H1 (cell line): ENCODE results near the gene MAP2K1. TPM values are rescaled to one million over a fixed set of nuclear protein-coding genes. Genes with fewer than 3 reads are reported as not detected.

Experiments used
- CTCF ChIA-PET: fragments of 300-600 bp; sonication (Branson Sonifier 250); formaldehyde crosslinking; loops from one replicate; lab custom pipeline; 2021; ENCODE audit not compliant: partially characterized antibody; lab: Charles Lee
- POLR2A ChIA-PET: fragments of 300-600 bp; sonication (Branson Sonifier 250); formaldehyde crosslinking; loops from one replicate; lab custom pipeline; 2021; ENCODE audit warnings: inconsistent platforms; ENCODE audit not compliant: partially characterized antibody; lab: Charles Lee
- DNase-seq, 2 experiments: peaks; one replicate each; pipeline versions ENCODE4 v3.0.0 to v3.0.0-alpha.2; 2010 to 2022; ENCODE audit warnings: low spot score in 2 of 2, low read depth in 1 of 2, mixed read lengths in 1 of 2
- FAIRE-seq: peaks from 2 replicates; lab custom pipeline; 2011; peaks lifted over from hg19 to GRCh38; lab: Jason Lieb, UNC
- H2AFZ ChIP-seq: 2 replicates; pipeline ENCODE4 v1.8.1; 2012; ENCODE audit warnings: low read length, inconsistent platforms
- H2AK5ac ChIP-seq: 2 replicates; pipeline ENCODE4 v1.6.1; 2013; ENCODE audit warnings: low read depth, low read length
- H2BK120ac ChIP-seq: replicated peaks from 2 replicates; pipeline ENCODE3; 2013; ENCODE audit warnings: low read depth, low read length, inconsistent platforms
- H2BK12ac ChIP-seq: 2 replicates; pipeline ENCODE4 v1.6.1; 2013; ENCODE audit warnings: low read depth, low read length
- H2BK15ac ChIP-seq: 2 replicates; pipeline ENCODE4 v1.6.1; 2013; ENCODE audit warnings: low read length
- H2BK20ac ChIP-seq: 2 replicates; pipeline ENCODE4 v1.6.1; 2013; ENCODE audit warnings: low read length
- H2BK5ac ChIP-seq: 2 replicates; pipeline ENCODE4 v1.6.1; 2013; ENCODE audit warnings: low read depth, low read length
- H3K14ac ChIP-seq: 2 replicates; pipeline ENCODE4 v1.6.1; 2013; ENCODE audit warnings: inconsistent platforms; ENCODE audit not compliant: insufficient read length
- H3K18ac ChIP-seq: 2 replicates; pipeline ENCODE4 v1.6.1; 2013; ENCODE audit warnings: low read length; ENCODE audit errors: extremely low read depth
- H3K23ac ChIP-seq: 2 replicates; pipeline ENCODE4 v1.6.1; 2013; ENCODE audit warnings: inconsistent platforms; ENCODE audit not compliant: insufficient read length
- H3K23me2 ChIP-seq: 2 replicates; pipeline ENCODE4 v1.6.1; 2013; ENCODE audit warnings: low read depth, low read length
- H3K27ac ChIP-seq: 2 replicates; pipeline ENCODE4 v1.6.1; 2011; ENCODE audit warnings: low read depth, low read length, inconsistent platforms
- H3K27me3 ChIP-seq, 4 experiments: replicated peaks in 1 of 4; 1 replicate in 1 of 4; 2 replicates in 3 of 4; pipeline versions ENCODE4 v1.6.1 to v1.8.1; 2011 to 2013; ENCODE audit warnings: low read length in 3 of 4, mild to moderate bottlenecking in 3 of 4, inconsistent platforms in 2 of 4, mixed read lengths in 2 of 4, moderate library complexity in 1 of 4; ENCODE audit not compliant: control insufficient read depth in 3 of 4, insufficient read depth in 3 of 4; ENCODE audit errors: extremely low read depth in 1 of 4
- H3K36me3 ChIP-seq, 4 experiments: 2 replicates each; pipeline versions ENCODE4 v1.6.1 to v1.8.1; 2011 to 2013; ENCODE audit warnings: mild to moderate bottlenecking in 4 of 4, low read length in 3 of 4, moderate library complexity in 2 of 4, control low read depth in 1 of 4, inconsistent platforms in 1 of 4; ENCODE audit not compliant: insufficient read depth in 4 of 4, control insufficient read depth in 2 of 4
- H3K4ac ChIP-seq: replicated peaks from 2 replicates; pipeline ENCODE3; 2013; ENCODE audit warnings: low read length, low read depth, mixed read lengths, inconsistent platforms; ENCODE audit not compliant: insufficient read length
- H3K4me1 ChIP-seq, 4 experiments: replicated peaks in 1 of 4; 1 replicate in 1 of 4; 2 replicates in 3 of 4; pipeline versions ENCODE4 v1.6.1 to v1.8.1; 2011 to 2013; ENCODE audit warnings: low read length in 3 of 4, inconsistent platforms in 2 of 4, mixed read lengths in 1 of 4; ENCODE audit not compliant: insufficient read depth in 4 of 4, control insufficient read depth in 3 of 4
- H3K4me2 ChIP-seq, 2 experiments: 2 replicates each; pipeline versions ENCODE4 v1.6.1 to v1.8.1; 2011 to 2013; ENCODE audit warnings: low read depth in 2 of 2, low read length in 2 of 2, control low read depth in 1 of 2, inconsistent platforms in 1 of 2, mild to moderate bottlenecking in 1 of 2; ENCODE audit not compliant: insufficient read depth in 1 of 2
- H3K4me3 ChIP-seq, 4 experiments: fragments of 200-600, 300-600 bp in 1 of 4; sonication (generic), shearing (Covaris generic), sonication (Bioruptor Twin) in 1 of 4; 2 replicates each; pipeline versions ENCODE4 v1.5.1 to v1.8.1; 2011 to 2016; ENCODE audit warnings: low read length in 4 of 4, low read depth in 3 of 4, control low read depth in 2 of 4, inconsistent platforms in 2 of 4, mild to moderate bottlenecking in 2 of 4, mixed read lengths in 1 of 4, moderate library complexity in 1 of 4; ENCODE audit not compliant: insufficient read depth in 2 of 4; ENCODE audit errors: extremely low read depth in 1 of 4
- H3K56ac ChIP-seq: replicated peaks from 2 replicates; pipeline ENCODE3; 2013; ENCODE audit warnings: low read depth, mild to moderate bottlenecking, mixed read lengths, low read length, inconsistent platforms; ENCODE audit not compliant: insufficient read length
- H3K79me1 ChIP-seq: 2 replicates; pipeline ENCODE4 v1.6.1; 2013; ENCODE audit warnings: low read depth, low read length, control low read depth
- H3K79me2 ChIP-seq, 2 experiments: 2 replicates each; pipeline versions ENCODE4 v1.6.1 to v1.8.1; 2012 to 2013; ENCODE audit warnings: low read length in 2 of 2, mild to moderate bottlenecking in 2 of 2, inconsistent platforms in 1 of 2; ENCODE audit not compliant: insufficient read depth in 2 of 2, control insufficient read depth in 1 of 2
- H3K9ac ChIP-seq, 4 experiments: replicated peaks in 1 of 4; 1 replicate in 1 of 4; 2 replicates in 3 of 4; pipeline versions ENCODE4 v1.6.1 to v1.8.1; 2011 to 2013; ENCODE audit warnings: low read depth in 3 of 4, low read length in 3 of 4, control low read depth in 2 of 4, mild to moderate bottlenecking in 2 of 4, moderate library complexity in 2 of 4, inconsistent platforms in 1 of 4; ENCODE audit errors: extremely low read depth in 1 of 4
- H3K9me3 ChIP-seq, 2 experiments: 2 replicates each; pipeline versions ENCODE4 v1.6.1 to v1.8.1; 2012 to 2013; ENCODE audit warnings: mild to moderate bottlenecking in 2 of 2, moderate library complexity in 2 of 2, control low read depth in 1 of 2, inconsistent platforms in 1 of 2, low read depth in 1 of 2, low read length in 1 of 2, mixed read lengths in 1 of 2; ENCODE audit not compliant: insufficient read depth in 2 of 2
- H4K20me1 ChIP-seq, 2 experiments: replicated peaks in 1 of 2; 2 replicates each; pipeline versions ENCODE3 to v1.8.1; 2011 to 2013; ENCODE audit warnings: inconsistent platforms in 2 of 2, low read length in 2 of 2, mild to moderate bottlenecking in 1 of 2; ENCODE audit not compliant: insufficient read depth in 2 of 2, control insufficient read depth in 1 of 2
- H4K5ac ChIP-seq: 2 replicates; pipeline ENCODE4 v1.6.1; 2013; ENCODE audit warnings: low read length, low read depth, mixed read lengths, inconsistent platforms; ENCODE audit not compliant: insufficient read length
- H4K8ac ChIP-seq: 2 replicates; pipeline ENCODE4 v1.8.0; 2013; ENCODE audit warnings: mild to moderate bottlenecking, moderate library complexity, low read length, inconsistent platforms; ENCODE audit not compliant: insufficient read depth; ENCODE audit errors: extremely low read depth
- H4K91ac ChIP-seq: replicated peaks from 2 replicates; pipeline ENCODE3; 2013; ENCODE audit warnings: low read length, mixed read lengths, inconsistent platforms; ENCODE audit not compliant: insufficient read length
- EZH2 ChIP-seq: fragments of 200-600 bp; sonication (generic); IDR thresholded peaks from 2 replicates; pipeline ENCODE4 v1.7.1; 2012; ENCODE audit warnings: low read depth, mild to moderate bottlenecking, moderate library complexity, low read length, inconsistent platforms; ENCODE audit not compliant: severe bottlenecking
- JUN ChIP-seq: IDR thresholded peaks from 2 replicates; pipeline ENCODE4 v1.6.1; 2011; ENCODE audit warnings: low read depth, mild to moderate bottlenecking, improper control_type of control experiment, low read length
- PHF8 ChIP-seq: fragments of 200-600 bp; sonication (generic); conservative IDR thresholded peaks from 2 replicates; pipeline ENCODE4 v1.7.1; 2012; ENCODE audit warnings: low read depth, mild to moderate bottlenecking, inconsistent platforms, low read length, moderate library complexity
- SIN3A ChIP-seq, 2 experiments: IDR thresholded peaks in 1 of 2; conservative IDR thresholded peaks in 1 of 2; 2 replicates each; pipeline ENCODE4 v1.6.1; 2011 to 2012; ENCODE audit warnings: low read length in 2 of 2, improper control_type of control experiment in 1 of 2, low read depth in 1 of 2, mild to moderate bottlenecking in 1 of 2
- WGBS, 2 experiments: shearing (Covaris generic) in 1 of 2; methylation state at CpG; one replicate each; pipeline versions ENCODE4 v1.1.6 to v1.1.7; 2013 to 2015; ENCODE audit warnings: low lambda C conversion rate in 2 of 2, mixed read lengths in 2 of 2, inconsistent platforms in 1 of 2, low coverage in 1 of 2, missing lambda C conversion rate in 1 of 2; ENCODE audit not compliant: insufficient replicate concordance in 2 of 2, insufficient coverage in 1 of 2, insufficient read length in 1 of 2; ENCODE audit errors: extremely low coverage in 1 of 2, missing lambda C conversion rate in 1 of 2; 5-methylcytosine and 5-hydroxymethylcytosine counted together
- polyA plus RNA-seq, 7 experiments: library from polyadenylated mRNA; depleted of rRNA in 3 of 7; stranded (reverse) in 5 of 7; unstranded in 2 of 7; fragments of >200 nt in 5 of 7; fragments of 200-250 nt in 2 of 7; gene quantifications; 1 replicate in 5 of 7; 2 replicates in 1 of 7; 4 replicates in 1 of 7; pipeline versions ENCODE4 v1.2.1 to v1.2.3, GENCODE V29; 2011 to 2013; ENCODE audit warnings: missing spikeins in 2 of 7, mixed read lengths in 2 of 7
- total RNA-seq: library from RNA; stranded (reverse); fragmentation: NEBNext Ultra II Directional; extraction: Animal tissue kit (Norgen Biotek cat#: 25700); gene quantifications from 2 replicates; pipeline ENCODE4 v1.2.1, GENCODE V29; 2021

Gene MAP2K1
- total and polyA plus RNA-seq, 2 of the 8 experiments (the other 6 are each of a cell fraction or from before 2014, with no cell fraction given) = 54.7 to 78.2 TPM

- no peak overlapping the region for H4K8ac ChIP-seq
- no peak overlapping the region for H2BK20ac ChIP-seq
- no peak overlapping the region for H3K4ac ChIP-seq
- H3K9me3 ChIP-seq = no peaks in the 10 kb centered on the region
- FAIRE-seq (no peak), DNase-seq (no peak)
- no peak overlapping the region for H2BK120ac ChIP-seq
- H3K79me2 ChIP-seq = peaks cover 3 to 87% of the 10 kb centered on the region in 2 experiments; a peak in 3 of 4 replicates
- H2BK15ac ChIP-seq = no peak overlapping the region
- no peaks in the 10 kb centered on the region for H3K27me3 ChIP-seq
- H3K56ac ChIP-seq = no peak overlapping the region
- no peaks in the 10 kb centered on the region for H3K36me3 ChIP-seq
- H2AK5ac ChIP-seq = no peak overlapping the region
- peaks cover 11% of the 10 kb centered on the region for H3K79me1 ChIP-seq
- H3K9ac ChIP-seq = no peak overlapping the region
- H3K4me1 ChIP-seq = peaks cover 0 to 21% (median 0%) of the 10 kb centered on the region in 4 experiments; a peak in 3 of 7 replicates
- H3K4me3 ChIP-seq = no peak overlapping the region
- no peak overlapping the region for H2BK12ac ChIP-seq
- no peaks in the 10 kb centered on the region; the same call in 1 of the 2 replicates for H3K23me2 ChIP-seq
- 90% methylated on average over 6 of the region's 7 CpGs; no CpG with 5 or more reads in 1 of the 2 experiments for WGBS, 2 experiments
- TF ChIP-seq SIN3A (conservative IDR thresholded peaks at IDR 0.05 in 1 of 2, IDR thresholded peaks at IDR 0.05 in 1 of 2; ENCODE audit: low read depth in 1 of 2, low read length in 2 of 2) (no peak), EZH2 (no peak), PHF8 (no peak), JUN (no peak)
- H3K27ac ChIP-seq = no peak overlapping the region
- peaks cover 10 to 20% of the 10 kb centered on the region in 2 experiments for H4K20me1 ChIP-seq
- no peak overlapping the region for H4K5ac ChIP-seq
- no peak overlapping the region for H3K14ac ChIP-seq
- no peak overlapping the region for H3K23ac ChIP-seq
- H3K18ac ChIP-seq = no peak overlapping the region
- ChIA-PET CTCF (interaction anchor here (1.6 kb wide), 2 partner anchors 24 to 74 kb away, joined by 3 to 4 read pairs; no protein-coding TSS in a partner anchor), POLR2A (no interaction called here)
- H2BK5ac ChIP-seq = no peak overlapping the region
- no peak overlapping the region for H4K91ac ChIP-seq
- H2AFZ ChIP-seq = no peak overlapping the region
- no peak overlapping the region for H3K4me2 ChIP-seq
Observed at GRCh38 chr15:66429546-66429945, 42.8 kb downstream of the MAP2K1 start.
